ENCODE measurements around the gene ST6GALNAC5.

DNA sequence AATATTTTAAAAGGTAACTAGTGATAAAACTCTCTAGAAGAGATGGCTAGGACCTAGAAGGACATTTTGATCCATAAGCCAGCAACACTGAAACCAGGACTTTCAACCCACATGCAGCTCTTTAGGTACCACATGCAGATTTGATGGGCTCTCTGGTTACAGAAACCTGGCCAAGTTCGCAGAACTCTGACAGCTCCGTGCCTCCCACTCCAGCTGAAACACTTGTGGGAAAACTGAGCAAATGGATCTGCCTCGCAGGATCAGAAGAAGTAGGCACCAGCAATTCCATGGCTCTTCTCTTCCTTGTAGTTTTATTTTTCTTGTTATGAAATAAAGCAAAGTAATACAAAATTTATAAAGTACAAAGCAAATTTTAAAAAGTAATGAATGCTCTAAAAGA is 58.5 kb downstream of the ST6GALNAC5 start:
- no peak for TF ChIP-seq POLR2A (IDR thresholded peaks at IDR 0.05)
- TF ChIP-seq, protein P1, sequence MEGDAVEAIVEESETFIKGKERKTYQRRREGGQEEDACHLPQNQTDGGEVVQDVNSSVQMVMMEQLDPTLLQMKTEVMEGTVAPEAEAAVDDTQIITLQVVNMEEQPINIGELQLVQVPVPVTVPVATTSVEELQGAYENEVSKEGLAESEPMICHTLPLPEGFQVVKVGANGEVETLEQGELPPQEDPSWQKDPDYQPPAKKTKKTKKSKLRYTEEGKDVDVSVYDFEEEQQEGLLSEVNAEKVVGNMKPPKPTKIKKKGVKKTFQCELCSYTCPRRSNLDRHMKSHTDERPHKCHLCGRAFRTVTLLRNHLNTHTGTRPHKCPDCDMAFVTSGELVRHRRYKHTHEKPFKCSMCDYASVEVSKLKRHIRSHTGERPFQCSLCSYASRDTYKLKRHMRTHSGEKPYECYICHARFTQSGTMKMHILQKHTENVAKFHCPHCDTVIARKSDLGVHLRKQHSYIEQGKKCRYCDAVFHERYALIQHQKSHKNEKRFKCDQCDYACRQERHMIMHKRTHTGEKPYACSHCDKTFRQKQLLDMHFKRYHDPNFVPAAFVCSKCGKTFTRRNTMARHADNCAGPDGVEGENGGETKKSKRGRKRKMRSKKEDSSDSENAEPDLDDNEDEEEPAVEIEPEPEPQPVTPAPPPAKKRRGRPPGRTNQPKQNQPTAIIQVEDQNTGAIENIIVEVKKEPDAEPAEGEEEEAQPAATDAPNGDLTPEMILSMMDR (IDR thresholded peaks at IDR 0.05 in 4 of 5, conservative IDR thresholded peaks at IDR 0.05 in 1 of 5): no peak

Data from gastrocnemius medialis (tissue), 4 donors.